K562 (cell line): ENCODE results near the gene AP1G1. TPM values are rescaled to one million over a fixed set of nuclear protein-coding genes. Genes with fewer than 3 reads are reported as not detected.
A peak's percentile ranks its signal among the peaks of the same experiment; 100 is the strongest.

ENCODE experiments used
- ATAC-seq: fragments of 200-7000 bp; cut with Tn5 transposase; 3 replicates; pipeline ENCODE4 v1.9.1; 2020; ENCODE audit warnings: moderate library complexity
- BruUV-seq: library from RNA; stranded (reverse); fragments of 400-500 nt; replicated peaks from 2 replicates; lab custom pipeline; 2021; lab: Mats Ljungman, UMichigan
- CTCF ChIA-PET: fragments of 300-600 bp; formaldehyde crosslinking; extraction: SDS; loops from one replicate; lab custom pipeline; 2021; ENCODE audit warnings: low intra/inter-chr PET ratio; lab: Yijun Ruan, JAX
- POLR2A ChIA-PET: fragments of 300-600, 350-650 bp; sonication (Branson Sonifier 250); formaldehyde crosslinking; extraction: SDS; loops from one replicate; lab custom pipeline; 2021; ENCODE audit warnings: antibody characterized with exemption, inconsistent platforms; lab: Yijun Ruan, JAX
- DNase-seq, 4 experiments: peaks; one replicate each; pipeline versions ENCODE4 v3.0.0 to v3.0.0-alpha.2; 2011 to 2018; ENCODE audit warnings: low spot score in 3 of 4, mixed read lengths in 3 of 4; ENCODE audit errors: extremely low read depth in 1 of 4
- FAIRE-seq: peaks from 2 replicates; lab custom pipeline; 2011; peaks lifted over from hg19 to GRCh38; lab: Jason Lieb, UNC
- H2AFZ ChIP-seq: 2 replicates; pipeline ENCODE4 v1.6.0; 2011; ENCODE audit warnings: low read depth, low read length, control low read depth, inconsistent platforms
- H3K27ac ChIP-seq: fragments of 200-600 bp; 3 replicates; pipeline ENCODE4 v1.8.0; 2011; ENCODE audit warnings: low read depth, mild to moderate bottlenecking, control low read depth, inconsistent platforms, low read length, moderate library complexity, mixed read lengths; ENCODE audit errors: extremely low read depth
- H3K27me3 ChIP-seq, 2 experiments: fragments of 300-600 bp in 1 of 2; 2 replicates in 1 of 2; 3 replicates in 1 of 2; pipeline versions ENCODE4 v1.6.0 to v1.8.0; 2011; ENCODE audit warnings: inconsistent platforms in 2 of 2, low read length in 2 of 2, mild to moderate bottlenecking in 1 of 2, mixed read lengths in 1 of 2, moderate library complexity in 1 of 2; ENCODE audit not compliant: control insufficient read depth in 2 of 2, insufficient read depth in 2 of 2
- H3K36me3 ChIP-seq: fragments of 300-600 bp; 3 replicates; pipeline ENCODE4 v1.8.0; 2011; ENCODE audit warnings: mild to moderate bottlenecking, low read length, inconsistent platforms; ENCODE audit not compliant: control insufficient read depth, insufficient read depth
- H3K4me1 ChIP-seq, 2 experiments: fragments of 200-600 bp in 1 of 2; replicated peaks in 1 of 2; 2 replicates in 1 of 2; 3 replicates in 1 of 2; pipeline versions ENCODE4 v1.5.1 to v1.8.0; 2011; ENCODE audit warnings: inconsistent platforms in 2 of 2, low read length in 2 of 2, mild to moderate bottlenecking in 1 of 2, mixed read lengths in 1 of 2, moderate library complexity in 1 of 2; ENCODE audit not compliant: control insufficient read depth in 2 of 2, insufficient read depth in 2 of 2
- H3K4me2 ChIP-seq: 2 replicates; pipeline ENCODE4 v1.6.1; 2011; ENCODE audit warnings: low read length, control low read depth, inconsistent platforms, mixed read lengths; ENCODE audit not compliant: insufficient read depth
- H3K4me3 ChIP-seq: fragments of 200-600 bp; sonication (generic), shearing (Covaris generic); 2 replicates; pipeline ENCODE4 v1.5.1; 2016; ENCODE audit warnings: control low read depth, inconsistent platforms
- H3K79me2 ChIP-seq: fragments of 200-600 bp; 3 replicates; pipeline ENCODE4 v1.8.0; 2011; ENCODE audit warnings: low read length, inconsistent platforms; ENCODE audit not compliant: control insufficient read depth, insufficient read depth
- H3K9ac ChIP-seq, 2 experiments: 2 replicates each; pipeline versions ENCODE4 v1.6.0 to v1.6.1; 2011; ENCODE audit warnings: low read depth in 2 of 2, low read length in 2 of 2, control low read depth in 1 of 2, inconsistent platforms in 1 of 2, mild to moderate bottlenecking in 1 of 2, mixed read lengths in 1 of 2; ENCODE audit not compliant: insufficient read depth in 1 of 2
- H3K9me1 ChIP-seq: one replicate; pipeline ENCODE4 v1.6.0; 2011; ENCODE audit warnings: inconsistent platforms, mild to moderate bottlenecking, low read length, moderate library complexity; ENCODE audit not compliant: control insufficient read depth, insufficient read depth
- H3K9me3 ChIP-seq: replicated peaks from 2 replicates; pipeline ENCODE4 v1.5.1; 2011; ENCODE audit warnings: low read depth, low read length, inconsistent platforms; ENCODE audit not compliant: control insufficient read depth, insufficient read depth
- H4K20me1 ChIP-seq: replicated peaks from 2 replicates; pipeline ENCODE4 v1.6.1; 2011; ENCODE audit warnings: low read length, inconsistent platforms, mixed read lengths; ENCODE audit not compliant: control insufficient read depth, insufficient read depth
- CBFA2T2 ChIP-seq: fragments of 450-650 bp; conservative IDR thresholded peaks from 2 replicates; pipeline ENCODE4 v1.6.1; 2017; ENCODE audit warnings: mild to moderate bottlenecking
- CEBPG ChIP-seq, 3 experiments: fragments of 200-800 bp in 1 of 3; sonication (Bioruptor generic) in 1 of 3; sonication (generic) in 1 of 3; formaldehyde crosslinking in 1 of 3; IDR thresholded peaks in 2 of 3; conservative IDR thresholded peaks in 1 of 3; 2 replicates each; pipeline versions ENCODE4 v1.6.1 to v1.8.0; 2016 to 2022; ENCODE audit warnings: missing compliant biosample characterization in 2 of 3, missing genetic modification characterization in 2 of 3, mild to moderate bottlenecking in 1 of 3, missing genetic modification reagents in 1 of 3
- ERF ChIP-seq: fragments of 450-650 bp; formaldehyde crosslinking; IDR thresholded peaks from 2 replicates; pipeline ENCODE4 v1.4.0; 2020; ENCODE audit warnings: mild to moderate bottlenecking, mixed read lengths
- FOXM1 ChIP-seq, 2 experiments: fragments of 450-650 bp in 1 of 2; sonication (generic) in 1 of 2; formaldehyde crosslinking in 1 of 2; IDR thresholded peaks; 2 replicates each; pipeline versions ENCODE4 v1.6.1 to v1.9.0; 2017 to 2022; ENCODE audit warnings: low read depth in 2 of 2, mild to moderate bottlenecking in 2 of 2, missing genetic modification reagents in 1 of 2, moderate library complexity in 1 of 2
- MAFG ChIP-seq: fragments of 450-650 bp; conservative IDR thresholded peaks from 2 replicates; pipeline ENCODE4 v1.6.1; 2016; ENCODE audit warnings: missing genetic modification characterization, missing compliant biosample characterization
- PHF21A ChIP-seq: fragments of 450-650 bp; IDR thresholded peaks from 2 replicates; pipeline ENCODE4 v1.6.1; 2017; ENCODE audit warnings: low read depth, borderline replicate concordance
- POLR2H ChIP-seq: IDR thresholded peaks from 2 replicates; pipeline ENCODE4 v1.6.1; 2016; ENCODE audit warnings: missing genetic modification characterization, low read depth, mild to moderate bottlenecking, control low read depth, missing compliant biosample characterization, moderate library complexity
- RBM22 ChIP-seq: fragments of 200-400 bp; formaldehyde crosslinking; IDR thresholded peaks from 2 replicates; pipeline ENCODE4 v1.6.1; 2018; ENCODE audit warnings: low read length, low read depth; ENCODE audit not compliant: poor library complexity, severe bottlenecking
- SREBF2 ChIP-seq: sonication (generic); formaldehyde crosslinking; IDR thresholded peaks from 2 replicates; pipeline ENCODE4 v1.4.0; 2020; ENCODE audit warnings: mild to moderate bottlenecking, missing genetic modification reagents
- TRIM24 ChIP-seq, 2 experiments: fragments of 450-650 bp; IDR thresholded peaks; 2 replicates each; pipeline ENCODE4 v1.6.1; 2016
- USF2 ChIP-seq: sonication (generic); formaldehyde crosslinking; IDR thresholded peaks from 2 replicates; pipeline ENCODE4 v1.5.0; 2020; ENCODE audit warnings: missing genetic modification reagents
- ZNF143 ChIP-seq: sonication (generic); formaldehyde crosslinking; IDR thresholded peaks from 2 replicates; pipeline ENCODE4 v1.9.0; 2022; ENCODE audit warnings: mild to moderate bottlenecking, missing genetic modification reagents
- ZNF217 ChIP-seq: sonication (generic); formaldehyde crosslinking; IDR thresholded peaks from 2 replicates; pipeline ENCODE4 v1.8.0; 2022; ENCODE audit warnings: mild to moderate bottlenecking, missing genetic modification reagents
- ZNF324 ChIP-seq: fragments of 250-450 bp; sonication (Bioruptor Pico); IDR thresholded peaks from 2 replicates; pipeline ENCODE4 v1.4.0; 2020; ENCODE audit warnings: mild to moderate bottlenecking
- WGBS: fragments of 100-300 bp; shearing (Covaris generic); methylation state at CpG from one replicate; pipeline ENCODE4 v1.1.6; 2016; ENCODE audit warnings: low coverage, mixed read lengths; ENCODE audit not compliant: insufficient coverage; ENCODE audit errors: missing lambda C conversion rate; 5-methylcytosine and 5-hydroxymethylcytosine counted together
- in situ Hi-C: fragments of 300-500 bp; cut with MboI; formaldehyde crosslinking; loops from 4 replicates; pipeline ENCODE4 v1.15.0; 2018; ENCODE audit warnings: inconsistent platforms, mixed read lengths
- intact Hi-C: fragments of 100-400 bp; cut with micrococcal nuclease; formaldehyde crosslinking; loops from 2 replicates; pipeline ENCODE4 v1.14.2; 2022
- polyA plus RNA-seq, 8 experiments: library from polyadenylated mRNA; depleted of rRNA in 4 of 8; stranded (reverse) in 5 of 8; unstranded in 3 of 8; fragments of >200 nt; fragmentation: Nextera tagmentation in 2 of 8; fragmentation: Illumina TruSeq in 1 of 8; extraction: Ambion mirVana in 2 of 8; extraction: Trizol in 1 of 8; gene quantifications; 2 replicates each; pipeline versions ENCODE4 v1.2.1 to v1.2.3, GENCODE V29; 2011 to 2014; ENCODE audit warnings: inconsistent platforms in 1 of 8, missing spikeins in 1 of 8
- total RNA-seq, 7 experiments: library from RNA; depleted of rRNA in 6 of 7; stranded (reverse); fragments of >200 nt in 6 of 7; fragmentation: Illumina TruSeq in 2 of 7; extraction: Trizol in 2 of 7; gene quantifications; 2 replicates each; pipeline versions ENCODE4 v1.2.1 to v1.2.3, GENCODE V29; 2011 to 2021; ENCODE audit warnings: low replicate concordance in 1 of 7
- TF ChIP-seq, protein P1 (sequence below): fragments of 250-450 bp; sonication (Bioruptor Pico); IDR thresholded peaks from 2 replicates; pipeline ENCODE4 v1.4.0; 2020; ENCODE audit warnings: mild to moderate bottlenecking, moderate library complexity, borderline replicate concordance
- TF ChIP-seq, protein P2 (sequence below): sonication (generic); formaldehyde crosslinking; IDR thresholded peaks from 2 replicates; pipeline ENCODE4 v1.8.1; 2022; ENCODE audit warnings: missing genetic modification reagents

The AP1G1 gene
- total and polyA plus RNA-seq, 9 of the 15 experiments (the other 6 are each of a cell fraction or from before 2014, with no cell fraction given), result 7.0 to 59.2 (median 42.0) TPM

DNA sequence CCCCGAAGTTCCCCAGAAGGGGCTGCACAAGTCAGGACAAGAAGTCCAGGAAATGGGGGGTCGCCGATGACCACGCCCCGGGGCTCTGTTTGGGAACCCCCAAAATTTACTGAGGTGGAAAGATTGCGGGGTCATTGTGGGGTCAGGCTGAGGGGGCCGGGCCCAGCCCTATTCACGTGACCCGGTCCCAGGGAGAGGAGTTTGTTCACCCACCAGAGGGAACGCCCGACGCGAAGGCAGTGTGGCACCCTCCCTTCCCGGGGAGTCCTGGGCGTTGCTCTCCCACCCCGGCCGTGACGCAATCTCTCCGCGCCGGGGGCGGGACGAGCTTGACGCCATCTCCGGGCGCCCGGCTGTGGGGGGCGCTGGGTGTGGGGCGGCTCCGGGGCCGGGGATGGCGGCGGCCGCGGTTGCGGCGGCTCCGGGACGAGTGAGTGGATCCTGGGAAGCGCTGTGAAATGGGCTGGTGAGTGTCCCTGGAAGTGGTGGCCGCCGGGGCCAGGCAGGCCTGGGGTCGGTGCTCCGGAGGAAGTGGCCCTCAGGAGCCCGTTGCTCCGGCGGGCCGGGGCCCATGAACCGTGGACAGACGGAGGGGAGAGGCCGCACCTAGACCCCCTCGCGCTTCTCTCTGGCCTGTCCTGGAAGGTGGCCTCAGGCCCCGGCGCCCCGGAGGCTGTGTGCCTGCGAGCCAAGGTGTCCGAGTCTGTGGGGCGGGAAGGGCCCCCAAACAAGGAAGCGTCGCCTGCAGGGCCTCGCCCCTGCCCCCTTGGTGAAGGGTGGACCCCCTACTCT lies 37.2 kb upstream of the AP1G1 start, which contains the start of gene ATXN1L (continued):
- TF ChIP-seq ZNF143 (CRISPR knock-in tag) (0 out of 2 replicates have a peak, but pooled peaks have one; percentile 31), TRIM24 (IDR thresholded peaks at IDR 0.05) (peak in 1 of 2 experiments; percentile 52; a peak in 1 of 4 replicates), CEBPG (CRISPR knock-in tag; IDR thresholded peaks at IDR 0.05) (peak; percentile 92), CEBPG (tag; conservative IDR thresholded peaks at IDR 0.05 in 1 of 2, IDR thresholded peaks at IDR 0.05 in 1 of 2) (peak; percentile 94 to 96), RBM22 (peak; percentile 79), SREBF2 (CRISPR knock-in tag) (no peak)
- TF ChIP-seq, all 486 proteins: peak for 137

- Histone ChIP-seq H2AFZ (0 out of 2 replicates have a peak overlapping the region, but pooled peaks have one; percentile 5), H3K9ac (no peak overlapping the region), H3K4me3 (no peak overlapping the region), H3K27me3 (no peaks in the 10 kb centered on the region), H3K4me1 (peaks cover 0 to 10% of the 10 kb centered on the region in 2 experiments; a peak in 2 of 5 replicates), H4K20me1 (no peaks in the 10 kb centered on the region), H3K9me1 (no peaks in the 10 kb centered on the region), H3K79me2 (peaks cover 23% of the 10 kb centered on the region), H3K4me2 (no peak overlapping the region), H3K36me3 (peaks cover 12% of the 10 kb centered on the region), H3K9me3 (no peaks in the 10 kb centered on the region), H3K27ac (no peak overlapping the region)
- ATAC-seq, result no peak
- CTCF ChIA-PET, result no interaction called here
- in situ Hi-C loops (no loop called here), intact Hi-C loops (no loop called here)
- WGBS, result 59% methylated on average over 2 of the region's 2 CpGs
- no TSS peak for BruUV-seq
- FAIRE-seq, result no peak
- POLR2A ChIA-PET, result no interaction called here
- DNase-seq, result no peak
- TF ChIP-seq, protein P1, sequence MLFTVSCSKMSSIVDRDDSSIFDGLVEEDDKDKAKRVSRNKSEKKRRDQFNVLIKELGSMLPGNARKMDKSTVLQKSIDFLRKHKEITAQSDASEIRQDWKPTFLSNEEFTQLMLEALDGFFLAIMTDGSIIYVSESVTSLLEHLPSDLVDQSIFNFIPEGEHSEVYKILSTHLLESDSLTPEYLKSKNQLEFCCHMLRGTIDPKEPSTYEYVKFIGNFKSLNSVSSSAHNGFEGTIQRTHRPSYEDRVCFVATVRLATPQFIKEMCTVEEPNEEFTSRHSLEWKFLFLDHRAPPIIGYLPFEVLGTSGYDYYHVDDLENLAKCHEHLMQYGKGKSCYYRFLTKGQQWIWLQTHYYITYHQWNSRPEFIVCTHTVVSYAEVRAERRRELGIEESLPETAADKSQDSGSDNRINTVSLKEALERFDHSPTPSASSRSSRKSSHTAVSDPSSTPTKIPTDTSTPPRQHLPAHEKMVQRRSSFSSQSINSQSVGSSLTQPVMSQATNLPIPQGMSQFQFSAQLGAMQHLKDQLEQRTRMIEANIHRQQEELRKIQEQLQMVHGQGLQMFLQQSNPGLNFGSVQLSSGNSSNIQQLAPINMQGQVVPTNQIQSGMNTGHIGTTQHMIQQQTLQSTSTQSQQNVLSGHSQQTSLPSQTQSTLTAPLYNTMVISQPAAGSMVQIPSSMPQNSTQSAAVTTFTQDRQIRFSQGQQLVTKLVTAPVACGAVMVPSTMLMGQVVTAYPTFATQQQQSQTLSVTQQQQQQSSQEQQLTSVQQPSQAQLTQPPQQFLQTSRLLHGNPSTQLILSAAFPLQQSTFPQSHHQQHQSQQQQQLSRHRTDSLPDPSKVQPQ (CRISPR knock-in tag), result no peak
- TF ChIP-seq, protein P2, sequence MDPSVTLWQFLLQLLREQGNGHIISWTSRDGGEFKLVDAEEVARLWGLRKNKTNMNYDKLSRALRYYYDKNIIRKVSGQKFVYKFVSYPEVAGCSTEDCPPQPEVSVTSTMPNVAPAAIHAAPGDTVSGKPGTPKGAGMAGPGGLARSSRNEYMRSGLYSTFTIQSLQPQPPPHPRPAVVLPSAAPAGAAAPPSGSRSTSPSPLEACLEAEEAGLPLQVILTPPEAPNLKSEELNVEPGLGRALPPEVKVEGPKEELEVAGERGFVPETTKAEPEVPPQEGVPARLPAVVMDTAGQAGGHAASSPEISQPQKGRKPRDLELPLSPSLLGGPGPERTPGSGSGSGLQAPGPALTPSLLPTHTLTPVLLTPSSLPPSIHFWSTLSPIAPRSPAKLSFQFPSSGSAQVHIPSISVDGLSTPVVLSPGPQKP (CRISPR knock-in tag), result no peak
- TF ChIP-seq FOXM1 (IDR thresholded peaks at IDR 0.05; ENCODE audit: low read depth) (no peak), FOXM1 (CRISPR knock-in tag; IDR thresholded peaks at IDR 0.05; ENCODE audit: low read depth) (no peak), ERF (CRISPR knock-in tag) (no peak), PHF21A (no peak), MAFG (tag) (no peak), CBFA2T2 (no peak), USF2 (CRISPR knock-in tag) (no peak), ZNF324 (CRISPR knock-in tag) (no peak), POLR2H (tag) (no peak), ZNF217 (no peak)
Measured at GRCh38 chr16:71843572-71843971, 34.9 kb upstream of the AP1G1 start.
